Activated T-cell treated with anti-CD3 and anti-CD28 coated beads for 24 hours (primary cell): ENCODE results near the gene PAOX.

ENCODE experiments used
- DNase-seq: peaks from one replicate; pipeline ENCODE4 v3.0.0-alpha.2; 2020; ENCODE audit warnings: low read depth

The PAOX gene

GRCh38 chr10:133379152-133379800 lies at the start of gene PAOX:
Gene PAOX, plus strand, starts transcription at chr10:133379262. Its CDS starts 55 bp downstream, at chr10:133379317.
- peak; percentile 53 for DNase-seq

DNA sequence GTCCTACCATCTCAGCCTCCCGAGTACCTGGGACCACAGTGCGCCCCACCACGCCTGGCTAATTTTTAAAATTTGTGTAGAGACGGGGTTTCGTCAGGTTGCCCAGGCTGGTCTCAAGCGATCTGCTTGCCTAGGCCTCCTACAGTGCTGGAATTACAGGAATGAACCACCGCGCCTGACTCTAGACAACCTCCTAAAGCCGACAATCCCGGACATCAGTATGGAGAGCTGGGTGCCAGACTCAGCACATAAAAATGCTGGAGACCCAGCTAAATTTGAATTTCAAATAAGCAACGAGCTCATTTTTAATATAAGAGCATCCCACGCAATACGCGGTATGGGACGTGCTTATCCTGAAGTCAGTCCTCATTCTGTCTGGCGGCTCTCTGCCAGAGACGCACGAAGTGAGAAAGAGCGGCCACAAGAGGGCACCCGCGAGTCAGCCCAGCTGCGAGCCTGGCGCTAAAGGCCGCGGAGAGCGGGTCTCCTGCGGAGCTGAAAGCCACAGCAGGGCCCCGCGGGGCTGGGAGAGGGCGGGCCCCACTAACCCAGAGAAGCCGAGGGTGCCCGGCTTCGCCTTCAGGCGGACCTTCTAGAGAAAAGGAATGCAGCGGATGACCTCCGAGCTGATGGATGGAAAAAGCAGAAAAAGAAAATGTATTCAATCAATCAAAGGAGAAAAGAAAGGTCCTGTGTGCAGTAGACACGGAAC lies 49.4 kb upstream of the PAOX start:
- DNase-seq = peak; percentile 79

- DNase-seq = no peak
Observed at GRCh38 chr10:133332936-133333699, 45.9 kb upstream of the PAOX start.

GRCh38 chr10:133334503-133335245 lies 44.4 kb upstream of the PAOX start:
- no peak for DNase-seq

- peak; percentile 66 for DNase-seq
Observed at GRCh38 chr10:133335246-133336117, 43.6 kb upstream of the PAOX start.

DNA sequence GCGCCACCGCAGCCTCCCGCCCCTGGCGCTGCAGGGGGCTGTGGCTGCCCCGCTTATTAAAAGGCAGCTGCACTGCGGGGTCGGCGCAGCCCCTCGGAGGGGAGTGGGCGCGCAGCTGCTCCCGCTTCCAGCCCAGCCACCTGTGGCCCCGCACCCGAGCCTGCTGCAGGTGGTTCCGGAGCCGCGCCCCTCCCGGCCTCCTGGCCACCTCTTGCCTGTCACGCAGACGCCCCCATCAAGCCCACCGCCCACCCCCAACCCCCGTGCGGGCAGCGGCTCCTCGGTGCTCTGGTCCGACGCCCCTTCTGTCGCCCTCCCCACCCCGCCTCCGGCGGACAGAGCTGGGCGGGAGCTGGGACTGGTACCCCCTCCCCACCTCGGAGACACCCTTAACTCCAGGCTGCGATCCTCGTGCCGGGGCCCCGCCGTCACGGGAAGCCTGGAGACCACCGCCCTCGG lies 42.9 kb upstream of the PAOX start:
- DNase-seq = no peak

DNA sequence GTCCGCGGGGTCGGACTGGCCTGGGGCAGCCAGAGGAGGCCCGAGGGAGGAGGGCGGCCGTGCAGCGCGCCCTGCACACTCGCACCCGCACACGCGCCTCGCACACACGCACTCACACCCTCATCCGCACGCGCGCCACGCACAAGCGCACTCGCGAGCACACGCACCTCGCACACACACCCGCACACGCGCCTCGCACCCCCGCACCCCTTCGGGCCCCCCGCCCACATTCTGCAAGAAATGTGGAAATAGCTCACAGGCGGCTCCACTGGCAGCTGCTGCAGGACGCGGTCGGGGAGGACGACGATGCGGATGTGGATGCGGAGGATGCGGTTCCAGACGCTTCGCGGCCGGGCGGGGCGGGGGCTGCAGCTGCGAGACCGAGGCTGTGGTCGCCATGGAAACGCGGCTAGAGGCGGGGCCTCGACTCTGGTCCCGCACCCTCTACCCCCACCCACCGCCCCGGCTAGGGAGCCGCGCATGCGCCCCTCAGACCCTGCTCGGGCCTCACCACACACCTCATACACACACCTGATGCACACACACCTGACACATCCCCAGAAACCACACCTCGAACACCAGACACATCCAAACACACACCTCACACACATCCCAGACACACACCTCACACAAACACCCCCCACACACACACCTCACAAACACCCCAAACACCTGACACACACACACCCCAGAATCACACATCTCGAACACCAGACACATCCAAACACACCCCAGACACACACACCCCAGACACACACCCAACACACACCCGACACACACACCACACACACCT lies 42.3 kb upstream of the PAOX start, which contains the start of gene CALY:
CALY (minus strand) TSS at position 320 of the 793 bp plus-strand sequence. CDS start 7,907 bp downstream, outside the sequence.
- DNase-seq = no peak

DNA sequence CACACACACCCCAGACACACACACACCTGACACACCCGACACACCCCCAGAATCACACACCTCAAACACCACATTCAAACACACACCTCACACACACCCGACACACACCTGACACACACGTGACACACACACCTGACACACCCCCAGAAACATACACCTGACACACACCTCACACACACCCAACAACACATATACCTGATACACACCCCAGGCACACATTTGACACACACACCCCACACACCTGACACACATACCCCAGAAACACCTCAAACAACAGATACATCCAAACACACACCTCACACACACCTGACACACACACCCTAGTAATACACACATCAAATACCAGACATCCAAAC lies 41.7 kb upstream of the PAOX start:
- no peak for DNase-seq

- DNase-seq = no peak
Observed at GRCh38 chr10:133338080-133339071, 40.7 kb upstream of the PAOX start.

DNA sequence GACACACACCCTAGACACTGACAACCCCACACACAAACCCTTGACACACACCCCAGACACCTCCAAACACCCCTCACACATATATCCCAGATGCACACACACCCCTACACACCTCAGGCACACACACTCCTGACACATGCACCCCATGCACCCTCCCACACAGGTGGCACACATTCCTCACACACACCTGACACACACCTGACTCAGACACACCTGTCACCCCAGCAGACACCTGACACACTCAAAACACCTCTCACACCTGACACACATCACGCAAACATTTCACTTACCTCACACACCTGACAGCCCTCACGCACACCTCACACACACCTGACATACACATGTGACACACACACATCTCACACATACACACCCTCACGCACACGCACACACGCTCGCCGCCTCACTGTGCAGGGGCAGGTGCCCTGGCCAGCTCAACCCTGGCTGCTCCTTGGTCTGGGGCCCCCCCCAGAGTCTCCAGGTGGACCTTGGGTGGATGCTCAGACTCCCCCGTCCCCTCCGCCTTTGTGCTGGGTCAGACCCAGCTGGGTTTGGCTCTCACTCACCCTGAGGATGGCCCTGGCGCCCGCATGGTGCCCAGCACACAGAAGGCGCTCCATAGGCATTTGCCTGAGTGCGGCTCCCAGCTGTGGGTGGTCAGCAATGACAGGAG lies 39.2 kb upstream of the PAOX start:
- no peak for DNase-seq

GRCh38 chr10:133341983-133342382 lies 37.1 kb upstream of the PAOX start:
- DNase-seq = no peak

DNA sequence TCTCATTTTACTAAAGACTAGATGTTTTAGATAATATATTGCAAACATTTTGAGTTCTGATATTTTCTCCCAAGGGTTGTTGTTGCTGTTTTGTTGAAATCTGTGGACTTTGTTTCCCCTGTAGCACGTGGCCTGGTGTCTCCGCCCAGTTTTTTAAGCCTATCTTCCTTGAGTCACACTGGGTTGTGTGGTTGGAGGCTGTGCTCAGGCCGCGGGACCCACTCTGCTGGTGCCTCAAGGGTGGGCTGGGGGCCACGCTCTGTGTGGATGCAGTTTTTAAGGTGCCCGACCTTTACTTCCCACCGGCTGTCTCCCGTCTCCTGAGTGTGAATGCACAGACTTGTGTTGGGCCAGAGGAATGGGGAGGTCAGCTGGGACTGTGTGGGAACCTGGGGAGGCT lies 36.1 kb upstream of the PAOX start:
- DNase-seq = no peak

DNA sequence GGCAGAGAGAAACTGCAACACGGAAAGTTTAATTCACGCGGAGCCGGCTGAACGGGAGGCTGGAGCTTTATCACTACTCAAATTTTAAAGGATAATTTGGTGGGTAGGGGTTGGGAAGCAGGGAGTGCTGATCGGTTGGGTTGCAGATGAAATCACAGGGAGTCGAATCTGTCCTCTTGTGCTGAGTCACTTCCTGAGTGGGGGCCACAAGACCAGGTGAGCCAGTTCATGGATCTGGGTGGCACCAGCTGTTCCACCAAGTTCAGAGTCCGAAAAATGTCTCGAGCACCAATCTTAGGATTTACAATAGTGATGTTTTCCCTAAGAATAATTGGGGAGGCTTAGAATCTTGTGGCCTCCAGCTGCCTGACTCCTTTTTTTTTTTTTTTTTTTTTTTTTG lies 35.5 kb upstream of the PAOX start:
- DNase-seq = no peak

DNA sequence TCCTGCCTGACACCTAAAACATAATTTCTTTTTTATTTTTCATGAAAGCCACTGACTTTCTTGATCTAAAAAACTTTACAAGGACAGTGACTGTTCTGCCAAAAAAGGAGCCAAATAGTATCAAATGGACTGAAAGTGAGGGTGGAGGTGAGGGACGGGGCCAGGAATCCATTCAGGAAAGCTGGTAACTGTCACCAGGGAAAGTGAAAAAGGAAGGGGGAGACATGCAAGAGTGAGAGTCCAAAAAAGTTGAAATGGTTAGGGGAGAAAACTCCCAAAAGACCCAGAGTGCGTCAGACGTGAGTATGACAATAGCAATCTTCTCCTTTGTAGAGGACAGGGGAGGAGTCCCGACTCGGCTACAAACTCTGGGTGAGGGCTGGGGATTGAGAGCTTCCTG lies 34.8 kb upstream of the PAOX start:
- DNase-seq = no peak

GRCh38 chr10:133346413-133346812 lies 32.6 kb upstream of the PAOX start:
- no peak for DNase-seq

DNA sequence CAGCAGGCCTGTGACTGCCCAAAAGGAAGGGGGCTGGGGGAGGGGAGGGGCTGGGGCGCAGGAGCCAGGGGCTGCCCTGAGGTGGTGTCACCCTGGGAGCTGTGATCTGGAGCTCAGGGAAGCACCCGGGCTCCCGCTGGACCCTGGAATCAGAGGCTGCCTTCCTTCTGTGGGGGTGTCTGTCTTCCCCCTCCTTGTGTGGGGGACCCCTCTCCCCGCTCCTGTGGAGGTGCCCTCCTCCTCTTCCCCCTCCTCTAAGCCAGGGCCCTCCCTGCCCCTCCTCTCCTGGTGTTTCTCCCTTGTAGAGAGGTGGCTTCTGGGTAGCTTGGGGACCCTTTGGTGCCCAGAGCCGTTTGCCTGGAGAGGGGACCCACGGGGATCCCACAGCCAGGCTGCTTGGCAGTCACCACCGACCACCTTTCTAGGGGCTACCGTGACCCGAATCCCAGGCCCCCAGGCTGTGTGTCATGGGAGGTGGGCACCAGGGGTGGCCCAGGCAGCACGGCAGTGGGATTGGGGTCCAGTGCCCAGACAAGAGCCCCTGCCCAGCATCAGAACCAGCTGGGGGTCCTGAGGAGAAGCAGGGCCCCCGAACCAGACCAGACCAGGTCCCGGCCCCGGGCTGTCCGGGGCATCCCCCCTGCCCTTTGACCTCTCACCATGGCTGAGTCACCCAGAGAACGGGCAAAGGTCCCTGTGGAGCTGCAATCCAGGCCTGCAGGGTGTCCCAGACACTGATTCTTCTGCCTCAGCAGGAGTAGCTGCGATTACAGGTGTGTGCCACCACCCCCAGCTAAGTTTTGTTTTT lies 31.1 kb upstream of the PAOX start:
- DNase-seq = no peak

- no peak for DNase-seq
Observed at GRCh38 chr10:133349160-133349568, 29.9 kb upstream of the PAOX start.

DNA sequence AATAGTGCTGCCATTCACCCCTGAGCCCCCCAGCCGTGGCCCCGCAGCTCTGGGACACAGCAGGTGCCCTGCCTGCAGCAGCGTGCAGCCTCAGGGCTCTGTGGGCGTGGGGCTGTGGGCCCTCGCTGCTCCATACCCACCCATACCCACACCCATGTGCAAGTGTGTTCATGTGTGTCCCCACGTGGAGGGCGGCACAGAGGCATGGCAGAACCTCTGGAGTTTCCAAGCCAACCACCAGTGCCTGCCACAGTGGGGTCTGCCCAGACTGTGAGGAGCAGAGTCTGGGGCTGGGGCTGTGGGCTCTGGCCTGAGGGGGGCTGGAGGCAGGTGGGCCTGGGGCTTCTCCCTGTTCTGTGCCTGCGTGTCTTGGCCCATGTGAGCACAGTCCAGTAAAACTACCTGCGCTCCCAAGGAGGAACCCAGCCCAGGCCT lies 29.5 kb upstream of the PAOX start:
- no peak for DNase-seq
